Mammary epithelial cell (primary cell): ENCODE data around the gene RPL35A.

Experiments used
- EZH2 ChIP-seq: IDR thresholded peaks from 2 replicates; pipeline ENCODE4 v1.6.1; 2012; ENCODE audit warnings: low read length, inconsistent platforms, borderline replicate concordance
- TF ChIP-seq, protein P1 (sequence below), 2 donors: IDR thresholded peaks in 1 of 2; conservative IDR thresholded peaks in 1 of 2; 2 replicates each; pipeline ENCODE4 v1.5.1; 2011 to 2012; ENCODE audit warnings: inconsistent platforms in 2 of 2, low read length in 2 of 2, mild to moderate bottlenecking in 2 of 2, control low read depth in 1 of 2, low read depth in 1 of 2; ENCODE audit not compliant: insufficient read depth in 1 of 2; ENCODE audit errors: extremely low read depth in 1 of 2

GRCh38 chr3:197940745-197941384 is 9.1 kb upstream of the RPL35A start:
- TF ChIP-seq, protein P1, sequence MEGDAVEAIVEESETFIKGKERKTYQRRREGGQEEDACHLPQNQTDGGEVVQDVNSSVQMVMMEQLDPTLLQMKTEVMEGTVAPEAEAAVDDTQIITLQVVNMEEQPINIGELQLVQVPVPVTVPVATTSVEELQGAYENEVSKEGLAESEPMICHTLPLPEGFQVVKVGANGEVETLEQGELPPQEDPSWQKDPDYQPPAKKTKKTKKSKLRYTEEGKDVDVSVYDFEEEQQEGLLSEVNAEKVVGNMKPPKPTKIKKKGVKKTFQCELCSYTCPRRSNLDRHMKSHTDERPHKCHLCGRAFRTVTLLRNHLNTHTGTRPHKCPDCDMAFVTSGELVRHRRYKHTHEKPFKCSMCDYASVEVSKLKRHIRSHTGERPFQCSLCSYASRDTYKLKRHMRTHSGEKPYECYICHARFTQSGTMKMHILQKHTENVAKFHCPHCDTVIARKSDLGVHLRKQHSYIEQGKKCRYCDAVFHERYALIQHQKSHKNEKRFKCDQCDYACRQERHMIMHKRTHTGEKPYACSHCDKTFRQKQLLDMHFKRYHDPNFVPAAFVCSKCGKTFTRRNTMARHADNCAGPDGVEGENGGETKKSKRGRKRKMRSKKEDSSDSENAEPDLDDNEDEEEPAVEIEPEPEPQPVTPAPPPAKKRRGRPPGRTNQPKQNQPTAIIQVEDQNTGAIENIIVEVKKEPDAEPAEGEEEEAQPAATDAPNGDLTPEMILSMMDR (conservative IDR thresholded peaks at IDR 0.05 in 1 of 2, IDR thresholded peaks at IDR 0.05 in 1 of 2; ENCODE audit: extremely low read depth in 1 of 2, insufficient read depth in 1 of 2, low read depth in 1 of 2, low read length in 2 of 2): no peak
- no peak for TF ChIP-seq EZH2
